Tibial nerve (tissue), 4 donors: Measurements from ENCODE around the gene RESF1. TPM values are rescaled to one million over a fixed set of nuclear protein-coding genes. Genes with fewer than 3 reads are reported as not detected.

ENCODE experiments used
- DNase-seq, 2 donors: peaks; one replicate each; pipeline ENCODE4 v3.0.0-alpha.2; 2019; ENCODE audit warnings: low spot score in 2 of 2
- H3K27ac ChIP-seq, 4 donors: fragments of 200-600 bp; sonication (generic) in 3 of 4; one replicate each; pipeline ENCODE4 v1.5.1; 2017 to 2019; ENCODE audit warnings: mild to moderate bottlenecking in 1 of 4
- H3K27me3 ChIP-seq, 2 donors: fragments of 200-600 bp; sonication (generic) in 1 of 2; one replicate each; pipeline versions ENCODE4 v1.5.1 to v1.6.0; 2017 to 2019
- H3K36me3 ChIP-seq, 3 donors: fragments of 200-600 bp; sonication (generic); one replicate each; pipeline ENCODE4 v1.5.1; 2018 to 2019
- H3K4me1 ChIP-seq, 4 donors: fragments of 200-600 bp; sonication (generic) in 3 of 4; one replicate each; pipeline ENCODE4 v1.5.1; 2017 to 2019
- H3K4me3 ChIP-seq, 4 donors: fragments of 200-600 bp; sonication (generic) in 3 of 4; one replicate each; pipeline ENCODE4 v1.5.1; 2017 to 2019; ENCODE audit warnings: mild to moderate bottlenecking in 1 of 4, moderate library complexity in 1 of 4
- H3K9me3 ChIP-seq, 4 donors: fragments of 200-600 bp; sonication (generic) in 3 of 4; one replicate each; pipeline ENCODE4 v1.5.1; 2017 to 2019
- CTCF ChIP-seq, 5 experiments: fragments of 200-600 bp in 3 of 5; fragments of 450-650 bp in 2 of 5; sonication (generic) in 3 of 5; IDR thresholded peaks; one replicate each; pipeline ENCODE4 v1.5.1; 2016 to 2019; ENCODE audit warnings: antibody characterized with exemption in 5 of 5, mild to moderate bottlenecking in 3 of 5, moderate library complexity in 2 of 5
- EP300 ChIP-seq, 2 donors: sonication (generic); formaldehyde crosslinking; IDR thresholded peaks; one replicate each; pipeline ENCODE4 v1.6.1; 2017; ENCODE audit warnings: antibody characterized with exemption in 2 of 2, mild to moderate bottlenecking in 1 of 2
- POLR2A ChIP-seq, 2 donors: fragments of 450-650 bp; IDR thresholded peaks; one replicate each; pipeline ENCODE4 v1.6.1; 2017; ENCODE audit warnings: antibody characterized with exemption in 2 of 2, mild to moderate bottlenecking in 2 of 2, moderate library complexity in 2 of 2
- WGBS, 2 donors: methylation state at CpG; one replicate each; pipeline ENCODE4 v1.1.5; 2018; 5-methylcytosine and 5-hydroxymethylcytosine counted together
- total RNA-seq, 4 donors: library from RNA; depleted of rRNA; stranded (reverse); fragments of >200 nt; gene quantifications; one replicate each; pipeline ENCODE4 v1.1.0, GENCODE V29; 2016

Gene RESF1
- total RNA-seq, 4 donors from 2014 or later, result 39.6 to 51.1 (median 46.2) TPM

GRCh38 chr12:31967539-31967938, 8.3 kb downstream of the RESF1 start:
- TF ChIP-seq CTCF (IDR thresholded peaks at IDR 0.05), result no peak
- no peak for TF ChIP-seq POLR2A (IDR thresholded peaks at IDR 0.05)
- no peak for TF ChIP-seq EP300 (IDR thresholded peaks at IDR 0.05)
- H3K4me3 ChIP-seq, result no peak overlapping the region
- H3K4me1 ChIP-seq, result peaks cover 0 to 24% (median 0%) of the 10 kb centered on the region in 4 donors
- no peak overlapping the region for H3K27ac ChIP-seq
- H3K27me3 ChIP-seq, result no peaks in the 10 kb centered on the region
- 55 to 68% methylated on average over 7 of the region's 7 CpGs for whole genome bisulfite sequencing, 2 donors
- peaks cover 0 to 68% (median 14%) of the 10 kb centered on the region in 3 donors for H3K36me3 ChIP-seq
- peaks cover 0 to 9% (median 0%) of the 10 kb centered on the region in 4 donors for H3K9me3 ChIP-seq
- DNase-seq, result no peak

- peaks cover 0 to 24% (median 0%) of the 10 kb centered on the region in 4 donors for H3K4me1 ChIP-seq
- no peak overlapping the region for H3K4me3 ChIP-seq
- peaks cover 0 to 22% (median 0%) of the 10 kb centered on the region in 4 donors for H3K9me3 ChIP-seq
- no peak overlapping the region for H3K27ac ChIP-seq
- H3K36me3 ChIP-seq, result peaks cover 0 to 71% (median 17%) of the 10 kb centered on the region in 3 donors
- DNase-seq, result no peak
- TF ChIP-seq POLR2A (IDR thresholded peaks at IDR 0.05), result no peak
- no peak for TF ChIP-seq CTCF (IDR thresholded peaks at IDR 0.05)
- TF ChIP-seq EP300 (IDR thresholded peaks at IDR 0.05), result no peak
- H3K27me3 ChIP-seq, result no peaks in the 10 kb centered on the region
These were observed 11.0 kb downstream of the RESF1 start for GRCh38 chr12:31970199-31970598.

GRCh38 chr12:31973818-31974217, 14.6 kb downstream of the RESF1 start:
- no peaks in the 10 kb centered on the region for H3K27me3 ChIP-seq
- H3K9me3 ChIP-seq, result peaks cover 0 to 57% (median 8%) of the 10 kb centered on the region in 4 donors
- no peaks in the 10 kb centered on the region for H3K4me1 ChIP-seq
- no peak for TF ChIP-seq EP300 (IDR thresholded peaks at IDR 0.05)
- TF ChIP-seq POLR2A (IDR thresholded peaks at IDR 0.05), result no peak
- no peak for TF ChIP-seq CTCF (IDR thresholded peaks at IDR 0.05)
- no peak overlapping the region for H3K27ac ChIP-seq
- no peak for DNase-seq
- WGBS, 2 donors, result 95 to 98% methylated on average over 5 of the region's 5 CpGs
- no peak overlapping the region for H3K4me3 ChIP-seq
- peaks cover 0 to 96% (median 25%) of the 10 kb centered on the region in 3 donors for H3K36me3 ChIP-seq

- no peaks in the 10 kb centered on the region for H3K27me3 ChIP-seq
- H3K27ac ChIP-seq, result no peak overlapping the region
- WGBS, 2 donors, result 85 to 98% methylated on average over 5 of the region's 5 CpGs
- no peak for DNase-seq
- H3K4me1 ChIP-seq, result no peaks in the 10 kb centered on the region
- TF ChIP-seq POLR2A (IDR thresholded peaks at IDR 0.05) (no peak), CTCF (IDR thresholded peaks at IDR 0.05) (no peak)
- H3K9me3 ChIP-seq, result peaks cover 0 to 62% (median 8%) of the 10 kb centered on the region in 4 donors
- peaks cover 0 to 98% (median 33%) of the 10 kb centered on the region in 3 donors for H3K36me3 ChIP-seq
- no peak overlapping the region for H3K4me3 ChIP-seq
These were observed 15.5 kb downstream of the RESF1 start for GRCh38 chr12:31974673-31975072.

- Histone ChIP-seq H3K27ac (no peak overlapping the region), H3K4me3 (no peak overlapping the region), H3K9me3 (peaks cover 0 to 19% (median 6%) of the 10 kb centered on the region in 4 donors), H3K4me1 (no peaks in the 10 kb centered on the region), H3K36me3 (peaks cover 0 to 69% (median 22%) of the 10 kb centered on the region in 3 donors), H3K27me3 (no peaks in the 10 kb centered on the region)
- TF ChIP-seq EP300 (IDR thresholded peaks at IDR 0.05) (no peak), CTCF (IDR thresholded peaks at IDR 0.05) (no peak), POLR2A (IDR thresholded peaks at IDR 0.05) (no peak)
- no peak for DNase-seq
- 95% methylated on average over 13 of the region's 13 CpGs for WGBS, 2 donors
These were observed 25.8 kb downstream of the RESF1 start for GRCh38 chr12:31984806-31985591.
